Breast epithelium (tissue), 4 donors: ENCODE results near the gene FHIT. TPM values are rescaled to one million over a fixed set of nuclear protein-coding genes. Genes with fewer than 3 reads are reported as not detected.
"Not testable (repeated sequence)": the region's sequence is repeated elsewhere in the genome, so short reads cannot be mapped to it uniquely, and the experiment has no call there.

Source experiments
- DNase-seq, 2 donors: peaks; one replicate each; pipeline ENCODE4 v3.0.0-alpha.2; 2019; ENCODE audit warnings: low spot score in 2 of 2
- H3K27ac ChIP-seq, 2 donors: fragments of 200-600 bp; sonication (generic) in 1 of 2; one replicate each; pipeline ENCODE4 v1.5.1; 2016 to 2019; ENCODE audit warnings: mild to moderate bottlenecking in 1 of 2
- H3K27me3 ChIP-seq, 2 donors: fragments of 200-600 bp; sonication (generic) in 1 of 2; one replicate each; pipeline versions ENCODE4 v1.5.1 to v1.6.0; 2017 to 2019; ENCODE audit warnings: control low read depth in 1 of 2, mild to moderate bottlenecking in 1 of 2
- H3K36me3 ChIP-seq: fragments of 200-600 bp; one replicate; pipeline ENCODE4 v1.5.1; 2019
- H3K4me1 ChIP-seq, 2 donors: fragments of 200-600 bp; sonication (generic); one replicate each; pipeline ENCODE4 v1.5.1; 2016 to 2019; ENCODE audit warnings: control low read depth in 1 of 2
- H3K4me3 ChIP-seq, 3 donors: fragments of 200-600 bp; sonication (generic); 1 replicate in 2 of 3; 2 replicates in 1 of 3; pipeline ENCODE4 v1.5.1; 2016 to 2019; ENCODE audit warnings: mild to moderate bottlenecking in 3 of 3, moderate library complexity in 2 of 3
- H3K9me3 ChIP-seq, 2 donors: fragments of 200-600 bp; sonication (generic) in 1 of 2; one replicate each; pipeline ENCODE4 v1.5.1; 2016 to 2019; ENCODE audit warnings: control low read depth in 1 of 2
- CTCF ChIP-seq, 3 donors: fragments of 450-650 bp; IDR thresholded peaks; one replicate each; pipeline ENCODE4 v1.5.1; 2016 to 2017; ENCODE audit warnings: antibody characterized with exemption in 3 of 3, mild to moderate bottlenecking in 3 of 3, moderate library complexity in 3 of 3
- POLR2A ChIP-seq: fragments of 450-650 bp; IDR thresholded peaks from one replicate; pipeline ENCODE4 v1.6.1; 2016; ENCODE audit warnings: antibody characterized with exemption, mild to moderate bottlenecking, moderate library complexity
- POLR2AphosphoS5 ChIP-seq, 3 donors: sonication (generic); formaldehyde crosslinking; IDR thresholded peaks; one replicate each; pipeline ENCODE4 v1.6.1; 2017; ENCODE audit warnings: antibody characterized with exemption in 3 of 3
- intact Hi-C: fragments of 100-400 bp; cut with DNase I; formaldehyde crosslinking; loops from one replicate; pipeline ENCODE4 v1.15.1; 2023; ENCODE audit warnings: low total_unique reads
- total RNA-seq, 3 donors: library from RNA; depleted of rRNA; stranded (reverse); fragments of >200 nt; gene quantifications; one replicate each; pipeline ENCODE4 v1.1.0, GENCODE V29; 2016

Gene FHIT
- total RNA-seq, 3 donors from 2014 or later = 9.0 to 19.2 (median 17.7) TPM

- no peaks in the 10 kb centered on the region for H3K4me1 ChIP-seq
- H3K4me3 ChIP-seq = no peak overlapping the region
- no peak overlapping the region for H3K27ac ChIP-seq
- no peaks in the 10 kb centered on the region for H3K9me3 ChIP-seq
- H3K27me3 ChIP-seq = no peaks in the 10 kb centered on the region
- no peak for DNase-seq
- TF ChIP-seq CTCF (IDR thresholded peaks at IDR 0.05) = no peak
- TF ChIP-seq POLR2AphosphoS5 (IDR thresholded peaks at IDR 0.05) = no peak
- no peak for TF ChIP-seq POLR2A
- intact Hi-C loops = no loop called here
- no peaks in the 10 kb centered on the region for H3K36me3 ChIP-seq
Measured at GRCh38 chr3:61031503-61031902, 219.7 kb downstream of the FHIT start.

- H3K9me3 ChIP-seq = no peaks in the 10 kb centered on the region
- intact Hi-C loops = no loop called here
- H3K27ac ChIP-seq = no peak overlapping the region
- no peak overlapping the region for H3K4me3 ChIP-seq
- no peaks in the 10 kb centered on the region for H3K36me3 ChIP-seq
- no peak for DNase-seq
- TF ChIP-seq POLR2A = no peak
- no peak for TF ChIP-seq CTCF (IDR thresholded peaks at IDR 0.05)
- no peak for TF ChIP-seq POLR2AphosphoS5 (IDR thresholded peaks at IDR 0.05)
- H3K4me1 ChIP-seq = no peaks in the 10 kb centered on the region
- H3K27me3 ChIP-seq = no peaks in the 10 kb centered on the region
Measured at GRCh38 chr3:61030469-61031035, 220.7 kb downstream of the FHIT start.

GRCh38 chr3:61029194-61029593 lies 222.1 kb downstream of the FHIT start:
- intact Hi-C loops = loop anchor here (5.0 kb wide), 1 partner anchor 48 kb away; no protein-coding TSS in a partner anchor
- no peak for TF ChIP-seq POLR2AphosphoS5 (IDR thresholded peaks at IDR 0.05)
- TF ChIP-seq POLR2A = no peak
- no peak for TF ChIP-seq CTCF (IDR thresholded peaks at IDR 0.05)
- DNase-seq = no peak

GRCh38 chr3:61018807-61019206 lies 232.4 kb downstream of the FHIT start:
- DNase-seq = no peak
- no peak overlapping the region for H3K4me3 ChIP-seq
- TF ChIP-seq CTCF (IDR thresholded peaks at IDR 0.05) (no peak), POLR2AphosphoS5 (IDR thresholded peaks at IDR 0.05) (no peak), POLR2A (no peak)
- H3K27ac ChIP-seq = no peak overlapping the region
- peaks cover 0 to 11% of the 10 kb centered on the region in 2 donors for H3K9me3 ChIP-seq
- intact Hi-C loops = loop anchor here (10.0 kb wide), 1 partner anchor 94 kb away; no protein-coding TSS in a partner anchor
- H3K27me3 ChIP-seq = no peaks in the 10 kb centered on the region
- no peaks in the 10 kb centered on the region for H3K36me3 ChIP-seq
- H3K4me1 ChIP-seq = no peaks in the 10 kb centered on the region

More at GRCh38 chr3:61029194-61029593, 222.1 kb downstream of the FHIT start:
- no peaks in the 10 kb centered on the region for H3K9me3 ChIP-seq
- no peak overlapping the region for H3K27ac ChIP-seq
- H3K4me3 ChIP-seq = no peak overlapping the region
- no peaks in the 10 kb centered on the region for H3K4me1 ChIP-seq
- H3K27me3 ChIP-seq = no peaks in the 10 kb centered on the region
- no peaks in the 10 kb centered on the region for H3K36me3 ChIP-seq

GRCh38 chr3:61017028-61017427 lies 234.2 kb downstream of the FHIT start:
- H3K36me3 ChIP-seq, DNase-seq: not testable (repeated sequence)
- intact Hi-C loops = loop anchor here (10.0 kb wide), 1 partner anchor 92 kb away; no protein-coding TSS in a partner anchor

More at GRCh38 chr3:61017028-61017427, 234.2 kb downstream of the FHIT start:
- H3K4me1 ChIP-seq, H3K4me3 ChIP-seq, H3K27me3 ChIP-seq, H3K27ac ChIP-seq, H3K9me3 ChIP-seq: not testable (repeated sequence)
